ENCODE results near the gene LAMA2.

DNA sequence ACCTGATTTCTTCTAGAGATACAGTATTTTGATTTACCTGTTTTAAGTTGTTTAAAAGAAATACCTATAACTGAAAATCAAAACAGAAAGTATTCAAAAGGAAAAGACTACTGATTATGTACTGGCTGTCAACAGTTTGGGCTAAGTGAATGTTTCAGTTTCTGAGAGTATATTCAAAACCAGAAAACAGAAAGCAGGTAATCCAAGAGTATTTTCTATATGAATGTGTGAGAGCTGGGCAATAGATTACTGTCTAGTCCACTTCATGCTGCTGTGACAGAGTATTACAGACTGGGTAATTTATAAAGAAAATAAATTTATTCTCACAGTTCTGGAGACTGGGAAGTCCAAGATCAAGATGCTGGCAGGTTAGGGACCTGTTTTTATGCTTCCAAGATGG is 566.0 kb downstream of the LAMA2 start:
- TF ChIP-seq EZH2 (IDR thresholded peaks at IDR 0.05; ENCODE audit: borderline replicate concordance, low read depth, low read length, severe bottlenecking) (no peak), CTCF (IDR thresholded peaks at IDR 0.05; ENCODE audit: extremely low read depth in 1 of 2, insufficient read depth in 1 of 2, low read depth in 1 of 2, low read length in 2 of 2) (no peak), POLR2A (IDR thresholded peaks at IDR 0.05; ENCODE audit: low read depth, low read length) (no peak), POLR2AphosphoS5 (IDR thresholded peaks at IDR 0.05; ENCODE audit: insufficient read depth, low read depth, low read length) (no peak), GATA2 (IDR thresholded peaks at IDR 0.05; ENCODE audit: insufficient read depth, insufficient read length, low read depth, low read length) (no peak), FOS (IDR thresholded peaks at IDR 0.05; ENCODE audit: borderline replicate concordance, insufficient read depth, low read length) (no peak), MYC (IDR thresholded peaks at IDR 0.05; ENCODE audit: low read depth, low read length) (no peak), JUN (IDR thresholded peaks at IDR 0.05; ENCODE audit: borderline replicate concordance, insufficient read depth, insufficient read length, low read depth) (no peak)

All from endothelial cell of umbilical vein (primary cell).